Stomach smooth muscle (tissue), 2 donors: ENCODE data around the gene TRHDE.

Experiments
- H3K27ac ChIP-seq: one replicate; pipeline ENCODE4 v1.7.0; 2013; ENCODE audit warnings: mild to moderate bottlenecking, low read length, inconsistent platforms
- H3K27me3 ChIP-seq, 2 donors: one replicate each; pipeline ENCODE4 v1.7.0; 2013; ENCODE audit warnings: low read length in 2 of 2; ENCODE audit not compliant: insufficient read depth in 2 of 2, control insufficient read depth in 1 of 2
- H3K36me3 ChIP-seq, 2 donors: one replicate each; pipeline ENCODE4 v1.7.0; 2013; ENCODE audit warnings: low read length in 2 of 2; ENCODE audit not compliant: control insufficient read depth in 2 of 2, insufficient read depth in 2 of 2
- H3K4me1 ChIP-seq: one replicate; pipeline ENCODE4 v1.7.0; 2013; ENCODE audit warnings: low read length; ENCODE audit not compliant: control insufficient read depth, insufficient read depth
- H3K4me3 ChIP-seq, 2 donors: one replicate each; pipeline ENCODE4 v1.7.0; 2013; ENCODE audit warnings: low read length in 2 of 2
- H3K9ac ChIP-seq, 2 donors: one replicate each; pipeline ENCODE4 v1.7.0; 2013; ENCODE audit warnings: low read length in 2 of 2, mild to moderate bottlenecking in 1 of 2
- H3K9me3 ChIP-seq, 2 donors: one replicate each; pipeline ENCODE4 v1.7.0; 2013; ENCODE audit warnings: low read length in 2 of 2; ENCODE audit not compliant: control insufficient read depth in 2 of 2
- donor health status: healthy.
- donor health status: Pancreatic carcinoma.

Gene TRHDE

DNA sequence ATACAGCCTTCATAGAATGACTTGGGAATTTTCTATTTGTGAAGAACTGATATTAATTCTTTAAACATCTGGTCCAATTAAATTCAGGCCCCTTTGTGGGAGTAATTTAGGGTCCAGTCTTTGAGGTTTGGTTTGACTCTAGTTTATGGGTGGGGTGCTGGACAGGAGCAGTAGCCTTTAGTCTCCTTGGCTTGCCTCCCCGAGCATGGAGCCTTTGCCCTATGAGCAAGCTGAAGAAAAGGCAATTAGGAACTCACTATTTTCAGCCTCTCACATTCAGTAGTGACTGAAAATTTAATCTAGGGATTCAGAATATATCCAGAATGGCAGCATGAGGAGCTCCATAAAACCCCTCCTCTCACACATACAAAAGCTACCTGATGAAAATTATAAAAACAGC, 161.1 kb downstream of the TRHDE start:
- H3K27ac ChIP-seq = no peak overlapping the region
- H3K4me3 ChIP-seq = no peak overlapping the region

DNA sequence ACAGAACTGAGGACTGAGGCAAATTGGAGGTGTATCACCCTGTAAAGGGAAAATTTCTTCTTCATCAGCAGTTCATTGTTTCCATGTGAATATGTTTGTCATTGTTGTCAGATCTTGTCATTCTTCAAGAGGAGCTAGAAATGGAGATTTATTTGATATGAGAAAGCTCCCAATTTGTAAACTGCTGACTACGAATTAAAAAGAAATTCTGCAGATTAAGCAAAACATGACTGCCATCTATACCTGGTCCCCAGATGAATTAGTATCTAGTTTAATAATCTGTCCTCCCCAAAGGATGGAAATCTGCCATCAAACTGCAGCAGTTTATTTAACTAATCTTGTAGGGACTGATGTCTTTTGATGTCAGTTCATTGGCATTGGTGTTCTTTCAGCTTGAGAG, 162.8 kb downstream of the TRHDE start:
- no peaks in the 10 kb centered on the region for H3K36me3 ChIP-seq
- H3K27me3 ChIP-seq = no peaks in the 10 kb centered on the region
- H3K4me3 ChIP-seq = no peak overlapping the region
- H3K9me3 ChIP-seq = no peaks in the 10 kb centered on the region
- no peak overlapping the region for H3K9ac ChIP-seq
- H3K27ac ChIP-seq = no peak overlapping the region
- no peaks in the 10 kb centered on the region for H3K4me1 ChIP-seq

More for the DNA sequence above, 161.1 kb downstream of the TRHDE start:
- no peak overlapping the region for H3K9ac ChIP-seq
- no peaks in the 10 kb centered on the region for H3K36me3 ChIP-seq
- H3K9me3 ChIP-seq = no peaks in the 10 kb centered on the region
- H3K27me3 ChIP-seq = no peaks in the 10 kb centered on the region
- no peaks in the 10 kb centered on the region for H3K4me1 ChIP-seq

DNA sequence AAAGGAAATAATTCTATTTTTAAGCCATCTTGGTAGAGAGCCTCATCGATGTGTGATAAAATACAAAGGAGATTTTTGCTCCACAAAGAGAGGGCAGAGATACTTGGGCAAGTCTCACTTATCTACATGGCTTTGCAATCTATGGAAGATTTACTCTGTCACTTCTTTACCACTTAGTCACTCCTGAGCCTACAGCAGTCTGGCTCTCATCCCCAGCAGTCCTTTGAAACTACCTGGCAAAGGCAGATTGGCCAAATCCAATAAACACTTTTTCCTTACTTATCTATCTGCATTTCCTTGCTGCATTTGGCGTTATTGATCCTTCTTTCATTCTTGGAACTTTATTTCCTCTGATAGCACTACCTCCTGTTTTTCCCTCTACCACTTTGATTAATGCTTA, 170.0 kb downstream of the TRHDE start:
- no peaks in the 10 kb centered on the region for H3K36me3 ChIP-seq
- H3K4me3 ChIP-seq = no peak overlapping the region
- no peaks in the 10 kb centered on the region for H3K27me3 ChIP-seq
- no peaks in the 10 kb centered on the region for H3K9me3 ChIP-seq
- H3K4me1 ChIP-seq = no peaks in the 10 kb centered on the region
- no peak overlapping the region for H3K9ac ChIP-seq
- H3K27ac ChIP-seq = no peak overlapping the region

DNA sequence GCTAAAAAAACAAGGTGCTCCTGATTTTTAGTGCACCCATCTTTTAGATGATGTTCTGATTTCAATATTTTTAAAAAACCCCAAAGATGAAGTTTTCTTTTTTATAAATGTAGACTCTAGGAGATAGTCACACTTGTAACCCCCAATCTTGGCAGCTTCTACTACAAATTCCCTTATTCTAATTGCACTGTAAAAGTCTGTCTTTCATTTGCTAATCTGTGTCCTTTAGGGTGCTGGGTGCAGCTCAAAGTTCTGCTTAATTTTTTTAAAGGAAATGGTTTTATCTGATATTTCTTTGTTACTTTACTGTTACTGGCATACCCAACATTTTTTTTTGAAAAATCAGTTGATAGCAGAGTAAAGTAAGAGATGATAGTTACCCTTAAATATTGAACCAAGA, 172.0 kb downstream of the TRHDE start:
- no peaks in the 10 kb centered on the region for H3K27me3 ChIP-seq
- no peaks in the 10 kb centered on the region for H3K36me3 ChIP-seq
- no peak overlapping the region for H3K27ac ChIP-seq
- no peak overlapping the region for H3K9ac ChIP-seq
- no peaks in the 10 kb centered on the region for H3K9me3 ChIP-seq
- no peaks in the 10 kb centered on the region for H3K4me1 ChIP-seq
- no peak overlapping the region for H3K4me3 ChIP-seq

DNA sequence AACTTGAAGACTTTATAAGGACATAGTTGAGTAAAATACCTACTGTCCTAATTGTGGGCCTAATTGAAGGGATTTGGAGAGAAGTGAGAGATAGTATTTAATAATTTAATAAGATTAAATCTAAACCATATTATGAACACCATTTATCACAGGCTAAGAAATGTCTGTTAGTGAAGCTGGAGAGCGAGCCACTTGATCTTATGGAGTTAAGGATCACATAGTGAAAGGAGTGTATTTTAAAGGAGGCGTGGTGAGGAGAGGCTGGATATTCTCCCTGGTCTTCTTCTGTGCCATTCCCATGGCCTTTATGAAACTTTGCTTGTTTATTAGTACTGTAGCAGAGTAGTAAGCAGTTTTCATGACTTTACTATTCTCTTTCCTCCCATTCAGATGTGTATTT, 172.4 kb downstream of the TRHDE start:
- H3K4me1 ChIP-seq = no peaks in the 10 kb centered on the region
- no peak overlapping the region for H3K9ac ChIP-seq
- H3K36me3 ChIP-seq = no peaks in the 10 kb centered on the region
- H3K4me3 ChIP-seq = no peak overlapping the region
- H3K27me3 ChIP-seq = no peaks in the 10 kb centered on the region
- no peaks in the 10 kb centered on the region for H3K9me3 ChIP-seq
- no peak overlapping the region for H3K27ac ChIP-seq

DNA sequence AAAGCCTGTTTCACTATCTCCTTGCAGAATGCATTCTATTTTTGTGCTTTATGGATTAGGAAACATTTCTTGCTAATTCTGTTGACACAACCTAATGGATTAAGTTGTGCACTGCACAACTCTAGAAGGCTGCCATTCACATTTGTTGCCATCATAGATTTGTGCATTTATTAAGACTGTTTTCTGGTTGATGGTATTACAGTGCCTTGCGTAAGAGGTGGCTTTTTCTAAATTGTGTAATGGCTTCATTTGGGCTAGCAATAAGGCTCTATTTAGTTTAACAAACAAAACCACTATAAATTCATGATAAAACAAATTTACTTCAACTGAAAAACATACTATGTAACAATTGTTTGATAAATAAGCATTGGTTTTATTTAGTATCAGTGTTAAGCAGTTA, 175.9 kb downstream of the TRHDE start:
- H3K4me3 ChIP-seq = no peak overlapping the region
- no peak overlapping the region for H3K9ac ChIP-seq
- H3K36me3 ChIP-seq = no peaks in the 10 kb centered on the region
- no peak overlapping the region for H3K27ac ChIP-seq
- H3K4me1 ChIP-seq = no peaks in the 10 kb centered on the region
- no peaks in the 10 kb centered on the region for H3K27me3 ChIP-seq
- H3K9me3 ChIP-seq = peaks cover 0 to 4% of the 10 kb centered on the region in 2 donors

DNA sequence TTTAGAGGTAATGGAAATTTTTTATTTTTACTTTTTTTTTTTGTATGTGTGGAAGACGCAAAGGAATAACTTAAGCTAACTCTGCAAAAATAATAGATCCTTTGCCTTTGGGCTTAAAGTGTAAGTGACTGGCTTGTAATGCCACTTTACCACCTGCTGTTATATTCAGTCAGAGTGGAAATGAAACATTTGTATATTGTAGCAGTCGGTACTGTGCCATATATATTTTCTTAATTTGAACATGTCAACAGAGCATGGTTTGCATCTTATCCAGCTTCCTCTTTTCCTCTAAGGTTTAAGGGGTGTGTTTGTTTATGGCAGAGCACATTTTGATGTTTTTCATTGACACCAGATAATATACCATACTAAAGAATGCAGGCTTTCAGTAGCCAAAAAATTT, 176.6 kb downstream of the TRHDE start:
- no peak overlapping the region for H3K4me3 ChIP-seq
- no peak overlapping the region for H3K9ac ChIP-seq
- H3K27me3 ChIP-seq = no peaks in the 10 kb centered on the region
- H3K9me3 ChIP-seq = peaks cover 0 to 4% of the 10 kb centered on the region in 2 donors
- no peaks in the 10 kb centered on the region for H3K4me1 ChIP-seq
- H3K36me3 ChIP-seq = no peaks in the 10 kb centered on the region
- no peak overlapping the region for H3K27ac ChIP-seq

DNA sequence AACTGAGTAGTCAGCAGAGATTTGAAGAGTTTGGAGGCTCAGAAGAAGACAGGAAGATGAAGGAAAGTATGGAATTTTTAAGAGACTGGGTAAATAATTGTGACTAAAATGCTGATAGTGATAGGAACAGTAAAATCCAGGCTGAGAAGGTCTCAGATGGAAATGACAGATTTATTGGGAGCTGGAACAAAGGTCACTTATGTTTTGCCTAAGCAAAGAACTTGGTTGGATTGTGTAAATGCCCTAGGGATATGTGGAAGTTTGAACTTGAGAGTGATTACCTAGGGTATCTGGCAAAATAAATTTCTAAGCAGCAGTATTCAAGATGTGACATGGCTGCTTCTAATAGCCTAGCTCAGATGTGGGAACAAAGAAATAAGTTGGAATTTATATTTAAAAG, 180.9 kb downstream of the TRHDE start:
- H3K27me3 ChIP-seq = no peaks in the 10 kb centered on the region
- no peak overlapping the region for H3K4me3 ChIP-seq
- H3K9me3 ChIP-seq = peaks cover 0 to 4% of the 10 kb centered on the region in 2 donors
- H3K4me1 ChIP-seq = no peaks in the 10 kb centered on the region
- H3K9ac ChIP-seq = no peak overlapping the region
- H3K27ac ChIP-seq = no peak overlapping the region
- H3K36me3 ChIP-seq = no peaks in the 10 kb centered on the region

DNA sequence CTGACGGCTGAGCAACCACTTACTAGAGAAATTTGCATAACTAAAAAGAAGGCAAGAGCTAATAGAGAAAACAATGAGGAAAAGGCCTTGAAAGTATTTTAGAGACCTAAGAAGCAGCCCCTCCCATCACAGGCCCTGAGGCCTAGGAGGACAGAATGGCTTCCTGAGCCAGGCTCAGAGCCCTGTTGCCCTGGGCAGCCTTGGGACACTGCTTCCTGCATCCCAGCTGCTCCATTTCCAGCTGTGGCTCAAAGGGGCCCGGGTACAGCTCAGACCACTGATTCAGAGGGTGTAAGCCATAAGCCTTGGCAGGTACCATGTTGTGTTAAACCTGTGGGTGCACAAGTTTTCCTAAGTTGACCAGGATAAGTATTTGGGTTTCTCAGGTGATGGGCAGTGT, 181.4 kb downstream of the TRHDE start:
- Histone ChIP-seq H3K9ac (no peak overlapping the region), H3K27me3 (no peaks in the 10 kb centered on the region), H3K4me1 (no peaks in the 10 kb centered on the region), H3K4me3 (no peak overlapping the region), H3K9me3 (peaks cover 0 to 4% of the 10 kb centered on the region in 2 donors), H3K27ac (no peak overlapping the region), H3K36me3 (no peaks in the 10 kb centered on the region)

DNA sequence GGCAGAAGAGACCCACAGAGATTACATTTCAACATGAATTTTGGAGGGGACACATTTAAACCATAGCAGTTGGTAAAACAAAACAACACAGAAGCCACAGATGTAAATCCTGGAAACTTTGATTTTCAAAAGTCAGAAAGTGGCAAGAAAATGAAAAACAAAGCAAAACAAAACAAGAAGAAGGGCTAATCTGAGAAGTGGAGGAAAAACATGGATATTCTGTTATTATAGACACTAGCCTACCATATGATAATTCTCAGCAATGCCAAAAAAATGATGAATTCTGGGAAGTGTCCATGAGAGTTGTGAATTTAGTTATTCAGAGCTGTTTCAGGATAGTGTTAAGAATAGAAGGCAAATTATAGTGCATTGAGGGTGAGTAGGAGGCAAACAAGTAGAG, 192.3 kb downstream of the TRHDE start:
- Histone ChIP-seq H3K4me3 (no peak overlapping the region), H3K9me3 (no peaks in the 10 kb centered on the region), H3K36me3 (no peaks in the 10 kb centered on the region), H3K27me3 (no peaks in the 10 kb centered on the region), H3K4me1 (no peaks in the 10 kb centered on the region), H3K27ac (no peak overlapping the region), H3K9ac (no peak overlapping the region)

DNA sequence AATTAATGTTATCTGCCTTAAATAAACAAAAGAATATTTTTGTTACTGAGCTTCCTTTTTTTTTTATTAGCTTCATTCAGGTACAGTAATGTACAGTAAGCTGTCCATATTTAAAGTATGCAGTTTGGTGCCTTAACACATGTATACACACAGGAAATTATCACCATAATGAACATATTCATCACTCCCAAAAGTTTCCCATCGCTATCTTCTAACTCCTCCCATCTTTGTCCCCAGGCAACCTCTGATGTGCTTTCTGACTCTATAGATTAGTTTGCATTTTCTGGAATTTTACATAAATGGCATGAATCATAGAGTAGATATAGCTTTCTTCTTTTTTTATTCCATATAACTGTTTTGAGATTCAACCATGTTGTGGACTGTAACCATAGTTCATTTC, 193.0 kb downstream of the TRHDE start:
- Histone ChIP-seq H3K9me3 (no peaks in the 10 kb centered on the region), H3K27ac (no peak overlapping the region), H3K9ac (no peak overlapping the region), H3K4me3 (no peak overlapping the region), H3K27me3 (no peaks in the 10 kb centered on the region), H3K4me1 (no peaks in the 10 kb centered on the region), H3K36me3 (no peaks in the 10 kb centered on the region)
